Measurements from ENCODE around the gene GOT2.
"Not testable (repeated sequence)": the region's sequence is repeated elsewhere in the genome, so short reads cannot be mapped to it uniquely, and the experiment has no call there.

The GOT2 gene

DNA sequence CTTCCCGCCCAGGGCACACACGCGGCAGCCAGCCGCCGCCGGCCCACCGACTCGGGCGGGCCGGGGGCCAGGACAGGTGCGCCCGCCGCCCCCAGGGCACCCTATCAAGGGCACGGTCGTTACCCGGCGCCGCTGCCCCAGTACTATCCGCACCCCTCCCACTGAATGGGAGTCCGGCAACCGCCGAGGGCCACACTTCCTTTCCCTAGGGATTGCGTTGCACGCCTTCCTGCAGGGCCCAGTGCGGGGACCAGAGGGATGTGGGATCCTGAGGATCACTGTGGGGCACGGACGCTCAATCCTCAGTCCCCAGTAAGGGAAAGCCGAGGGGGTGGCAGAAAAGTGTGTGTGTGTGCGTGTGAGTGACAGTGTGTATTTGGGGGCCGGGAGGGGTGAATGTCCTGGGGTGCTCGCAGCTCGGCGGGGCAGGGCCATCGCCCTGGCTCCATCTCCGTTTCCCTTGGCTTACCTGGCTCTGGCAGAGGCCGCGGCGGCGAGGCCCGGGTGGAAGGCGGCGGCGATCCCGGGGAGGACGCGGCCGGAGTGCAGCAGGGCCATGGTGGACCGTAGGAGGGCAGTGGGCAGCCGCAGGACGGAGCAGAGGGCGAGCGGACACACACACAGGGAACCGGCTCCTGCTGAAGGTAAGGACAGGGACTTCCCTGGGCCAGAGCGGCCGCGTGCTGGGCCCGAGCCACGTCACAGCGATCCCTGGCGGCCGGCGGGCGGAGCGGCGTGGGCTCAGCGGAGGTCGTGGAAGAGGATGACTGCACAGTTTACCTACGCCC is at the start of gene GOT2:
GOT2 (minus strand) TSS at position 646 of the 788 bp plus-strand sequence; CDS start at position 558, 88 bp downstream.
- H3K4me3 ChIP-seq (ENCODE audit: low read depth, low read length): peak within 1 kb of the TSS; percentile 81
- TF ChIP-seq, protein P1, sequence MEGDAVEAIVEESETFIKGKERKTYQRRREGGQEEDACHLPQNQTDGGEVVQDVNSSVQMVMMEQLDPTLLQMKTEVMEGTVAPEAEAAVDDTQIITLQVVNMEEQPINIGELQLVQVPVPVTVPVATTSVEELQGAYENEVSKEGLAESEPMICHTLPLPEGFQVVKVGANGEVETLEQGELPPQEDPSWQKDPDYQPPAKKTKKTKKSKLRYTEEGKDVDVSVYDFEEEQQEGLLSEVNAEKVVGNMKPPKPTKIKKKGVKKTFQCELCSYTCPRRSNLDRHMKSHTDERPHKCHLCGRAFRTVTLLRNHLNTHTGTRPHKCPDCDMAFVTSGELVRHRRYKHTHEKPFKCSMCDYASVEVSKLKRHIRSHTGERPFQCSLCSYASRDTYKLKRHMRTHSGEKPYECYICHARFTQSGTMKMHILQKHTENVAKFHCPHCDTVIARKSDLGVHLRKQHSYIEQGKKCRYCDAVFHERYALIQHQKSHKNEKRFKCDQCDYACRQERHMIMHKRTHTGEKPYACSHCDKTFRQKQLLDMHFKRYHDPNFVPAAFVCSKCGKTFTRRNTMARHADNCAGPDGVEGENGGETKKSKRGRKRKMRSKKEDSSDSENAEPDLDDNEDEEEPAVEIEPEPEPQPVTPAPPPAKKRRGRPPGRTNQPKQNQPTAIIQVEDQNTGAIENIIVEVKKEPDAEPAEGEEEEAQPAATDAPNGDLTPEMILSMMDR (IDR thresholded peaks at IDR 0.05; ENCODE audit: low read depth, low read length, missing control alignments): peak; percentile 95
- in situ Hi-C loops (cut with HindIII; ENCODE audit: low sequenced_read_pairs): no loop called here

DNA sequence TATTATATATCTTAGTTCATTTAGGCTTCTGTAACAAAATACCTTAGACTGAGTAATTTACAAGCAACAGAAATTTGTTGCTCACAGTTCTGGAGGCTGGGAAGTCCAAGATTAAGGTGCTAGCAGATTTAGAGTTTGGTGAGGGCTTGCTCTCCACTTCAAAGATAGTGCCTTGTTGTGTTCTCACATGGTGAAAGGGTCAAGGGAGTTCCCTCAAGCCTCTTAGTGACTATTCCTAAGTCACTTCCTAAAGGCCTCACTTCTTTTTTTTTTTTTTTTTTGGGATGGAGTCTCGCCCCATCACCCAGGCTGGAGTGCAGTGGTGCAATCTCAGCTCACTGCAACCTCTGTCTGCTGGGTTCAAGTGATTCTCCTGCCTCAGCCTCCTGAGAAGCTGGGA is 45.2 kb upstream of the GOT2 start:
- H3K4me3 ChIP-seq (ENCODE audit: low read depth, low read length); in situ Hi-C loops (cut with HindIII; ENCODE audit: low sequenced_read_pairs); DNase-seq (ENCODE audit: low read depth): not testable (repeated sequence)

More for the DNA sequence above, at the start of gene GOT2:
- DNase-seq (ENCODE audit: low read depth): peak; percentile 53

DNA sequence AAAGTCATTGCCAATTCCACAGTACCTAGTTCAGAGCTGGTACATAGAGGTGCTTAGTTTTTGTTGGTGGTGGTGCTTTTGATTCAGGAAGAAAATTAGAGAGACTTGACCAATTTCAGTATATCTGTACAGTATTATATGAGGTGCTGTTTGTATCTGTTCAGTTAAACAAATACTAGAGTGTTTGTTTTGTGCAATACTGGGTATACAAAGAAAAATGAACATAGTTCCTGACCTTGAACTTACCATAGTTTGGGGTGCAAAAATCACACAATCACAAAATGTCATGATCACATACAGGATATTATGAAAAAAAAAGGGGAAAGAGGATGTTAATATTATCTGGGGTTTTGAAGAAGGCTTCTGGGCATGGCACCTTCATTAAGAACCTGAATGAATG is 39.8 kb upstream of the GOT2 start:
- TF ChIP-seq, protein P1 (IDR thresholded peaks at IDR 0.05; ENCODE audit: low read depth, low read length, missing control alignments): no peak
- in situ Hi-C loops (cut with HindIII; ENCODE audit: low sequenced_read_pairs): no loop called here

DNA sequence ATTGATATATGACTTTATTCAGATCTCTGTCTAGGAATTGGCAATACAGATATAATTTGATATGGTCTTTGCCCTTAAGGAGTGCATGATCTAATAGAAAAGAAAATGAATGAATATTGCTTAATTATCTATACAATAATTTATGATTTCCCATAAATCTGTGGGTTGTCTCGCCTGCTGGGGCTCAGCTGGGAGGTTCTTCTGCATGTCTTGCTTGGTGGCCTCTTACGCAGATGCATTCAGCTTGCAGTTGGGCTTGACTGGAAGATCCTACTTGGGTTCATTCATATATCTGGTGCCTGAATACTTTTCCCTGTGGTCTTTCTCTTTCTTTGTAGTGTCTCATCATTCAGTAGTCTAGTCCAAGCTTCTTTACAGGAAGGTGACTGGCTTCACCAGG is 34.0 kb upstream of the GOT2 start:
- DNase-seq (ENCODE audit: low read depth): no peak
- in situ Hi-C loops (cut with HindIII; ENCODE audit: low sequenced_read_pairs): no loop called here
- TF ChIP-seq, protein P1 (IDR thresholded peaks at IDR 0.05; ENCODE audit: low read depth, low read length, missing control alignments): no peak
- H3K4me3 ChIP-seq (ENCODE audit: low read depth, low read length): no peak overlapping the region

More for the DNA sequence above, 39.8 kb upstream of the GOT2 start:
- no peak for DNase-seq (ENCODE audit: low read depth)
- H3K4me3 ChIP-seq (ENCODE audit: low read depth, low read length): no peak overlapping the region

DNA sequence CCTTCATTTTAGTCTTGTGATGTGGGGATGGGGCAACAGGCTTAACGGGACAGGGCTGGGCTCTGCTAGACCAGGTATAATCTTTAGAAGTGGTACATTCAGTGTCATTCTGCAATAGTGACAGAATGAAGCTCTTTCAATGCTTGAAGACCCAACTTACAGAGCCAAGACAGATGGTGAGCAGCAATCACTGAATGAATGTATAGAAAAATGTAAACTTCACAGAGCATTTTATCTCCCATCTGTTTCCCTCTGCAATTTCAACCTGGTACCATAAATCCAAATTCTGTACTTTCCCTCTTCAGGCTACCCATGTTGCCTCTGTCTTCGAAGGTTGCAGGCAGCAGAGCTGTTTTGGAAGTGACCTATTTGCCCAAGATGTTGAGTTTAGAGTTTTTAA is 33.5 kb upstream of the GOT2 start:
- TF ChIP-seq, protein P1 (IDR thresholded peaks at IDR 0.05; ENCODE audit: low read depth, low read length, missing control alignments): no peak
- in situ Hi-C loops (cut with HindIII; ENCODE audit: low sequenced_read_pairs): no loop called here
- no peak overlapping the region for H3K4me3 ChIP-seq (ENCODE audit: low read depth, low read length)
- DNase-seq (ENCODE audit: low read depth): no peak

DNA sequence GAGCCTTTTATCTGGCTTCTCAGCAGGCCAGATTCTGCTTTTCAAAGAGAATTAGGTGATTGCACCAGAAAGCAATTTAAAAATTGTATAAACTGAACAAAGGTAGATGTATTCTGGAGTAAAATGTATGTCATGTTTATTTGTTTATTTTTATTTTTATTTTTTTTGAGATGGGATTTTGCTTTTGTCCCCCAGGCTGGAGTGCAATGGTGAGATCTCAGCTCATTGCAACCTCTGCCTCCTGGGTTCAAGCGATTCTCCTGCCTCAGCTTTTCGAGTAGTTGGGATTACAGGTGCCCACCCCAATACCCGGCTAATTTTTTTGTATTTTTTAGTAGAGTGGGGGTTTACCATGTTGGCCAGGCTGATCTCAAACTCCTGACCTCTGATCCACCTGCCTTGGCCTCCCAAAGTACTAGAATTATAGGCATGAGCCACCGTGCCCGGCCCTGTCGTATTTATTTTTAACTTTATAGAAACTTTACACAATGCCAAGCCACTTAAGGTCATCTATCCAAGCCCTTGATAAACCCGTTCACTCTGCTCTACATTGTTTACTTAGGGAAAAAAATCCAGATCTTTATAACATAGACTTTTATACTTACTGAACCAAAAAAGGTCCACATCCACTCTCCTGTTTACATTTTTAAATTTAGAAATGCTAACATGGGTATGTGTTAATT is 22.7 kb upstream of the GOT2 start:
- no peak overlapping the region for H3K4me3 ChIP-seq (ENCODE audit: low read depth, low read length)
- DNase-seq (ENCODE audit: low read depth): no peak
- in situ Hi-C loops (cut with HindIII; ENCODE audit: low sequenced_read_pairs): no loop called here
- TF ChIP-seq, protein P1 (IDR thresholded peaks at IDR 0.05; ENCODE audit: low read depth, low read length, missing control alignments): no peak

Data from astrocyte of the cerebellum (primary cell).